Hepatocyte (in vitro differentiated cells): ENCODE results near the gene RPP40.

Experiments used
- CTCF ChIP-seq: fragments of 200-600 bp; sonication (generic); IDR thresholded peaks from 2 replicates; pipeline ENCODE4 v1.5.1; 2016; ENCODE audit warnings: antibody characterized with exemption, mild to moderate bottlenecking; ENCODE audit not compliant: poor library complexity
- EZH2 ChIP-seq: fragments of 200-600 bp; sonication (generic); IDR thresholded peaks from 2 replicates; pipeline ENCODE4 v1.6.1; 2016; ENCODE audit warnings: antibody characterized with exemption, mild to moderate bottlenecking, borderline replicate concordance

DNA sequence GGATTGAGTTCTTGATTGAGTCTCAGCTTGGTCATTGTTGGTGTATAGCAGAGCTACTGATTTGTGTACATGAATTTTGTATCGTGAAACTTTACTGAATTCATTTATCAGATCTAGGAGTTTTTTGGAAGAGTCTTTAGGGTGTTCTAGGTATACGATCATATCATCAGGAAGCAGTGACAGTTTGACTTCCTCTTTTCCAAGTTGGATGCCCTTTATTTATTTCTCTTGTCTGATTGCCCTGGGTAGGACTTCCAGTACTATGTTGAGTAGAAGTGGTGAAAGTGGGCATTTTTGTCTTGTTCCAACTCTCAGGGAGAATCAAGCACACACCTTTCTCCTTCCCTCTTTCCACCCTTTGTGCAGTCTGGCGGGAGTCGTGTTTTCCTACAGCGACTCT lies 26.4 kb downstream of the RPP40 start:
- no peak for TF ChIP-seq CTCF
- no peak for TF ChIP-seq EZH2
